H9 (cell line): ENCODE data around the gene MORN1. TPM values are rescaled to one million over a fixed set of nuclear protein-coding genes. Genes with fewer than 3 reads are reported as not detected.

Experiments
- DNase-seq: peaks from one replicate; pipeline ENCODE4 v3.0.0-alpha.2; 2017
- H2AFZ ChIP-seq: one replicate; pipeline ENCODE4 v1.6.1; 2013; ENCODE audit warnings: mild to moderate bottlenecking, low read length, control low read depth, moderate library complexity
- H2AK5ac ChIP-seq: 2 replicates; pipeline ENCODE4 v1.6.1; 2013; ENCODE audit warnings: low read length, control low read depth, mixed read lengths; ENCODE audit not compliant: insufficient read length
- H2BK120ac ChIP-seq: one replicate; pipeline ENCODE4 v1.6.1; 2013; ENCODE audit warnings: low read depth, mild to moderate bottlenecking, low read length, control low read depth, inconsistent platforms; ENCODE audit not compliant: poor library complexity, severe bottlenecking
- H2BK12ac ChIP-seq: 2 replicates; pipeline ENCODE4 v1.6.1; 2013; ENCODE audit warnings: low read length, control low read depth, mixed read lengths, low read depth; ENCODE audit not compliant: insufficient read length
- H2BK15ac ChIP-seq: 2 replicates; pipeline ENCODE4 v1.6.1; 2013; ENCODE audit warnings: low read depth, low read length, control low read depth
- H2BK20ac ChIP-seq: one replicate; pipeline ENCODE4 v1.6.1; 2013; ENCODE audit warnings: low read depth, mild to moderate bottlenecking, low read length, control low read depth, inconsistent platforms; ENCODE audit not compliant: poor library complexity, severe bottlenecking
- H2BK5ac ChIP-seq: 2 replicates; pipeline ENCODE4 v1.6.1; 2013; ENCODE audit warnings: low read length, control low read depth, mixed read lengths; ENCODE audit not compliant: insufficient read length
- H3K14ac ChIP-seq: 2 replicates; pipeline ENCODE4 v1.6.1; 2013; ENCODE audit warnings: low read length, control low read depth; ENCODE audit not compliant: insufficient read depth
- H3K18ac ChIP-seq: 2 replicates; pipeline ENCODE4 v1.6.1; 2013; ENCODE audit warnings: low read depth, mild to moderate bottlenecking, mixed read lengths, low read length, control low read depth; ENCODE audit not compliant: insufficient read length
- H3K23ac ChIP-seq: 2 replicates; pipeline ENCODE4 v1.6.1; 2013; ENCODE audit warnings: low read length, control low read depth, mixed read lengths, low read depth; ENCODE audit not compliant: insufficient read length
- H3K23me2 ChIP-seq: 2 replicates; pipeline ENCODE4 v1.6.1; 2013; ENCODE audit warnings: low read depth, mild to moderate bottlenecking, mixed read lengths, low read length, control low read depth; ENCODE audit not compliant: insufficient read length, poor library complexity, severe bottlenecking
- H3K27ac ChIP-seq: 2 replicates; pipeline ENCODE4 v1.5.1; 2013; ENCODE audit warnings: low read length, control low read depth, mixed read lengths, low read depth; ENCODE audit not compliant: insufficient read length
- H3K27me3 ChIP-seq: 2 replicates; pipeline ENCODE4 v1.6.1; 2013; ENCODE audit warnings: low read length, control low read depth, inconsistent platforms; ENCODE audit not compliant: insufficient read depth
- H3K4ac ChIP-seq: 2 replicates; pipeline ENCODE4 v1.6.1; 2013; ENCODE audit warnings: low read depth, mild to moderate bottlenecking, control low read depth, inconsistent platforms, low read length, moderate library complexity
- H3K4me1 ChIP-seq: 2 replicates; pipeline ENCODE4 v1.6.1; 2013; ENCODE audit warnings: low read length, control low read depth, inconsistent platforms; ENCODE audit not compliant: insufficient read depth
- H3K4me2 ChIP-seq: 2 replicates; pipeline ENCODE4 v1.6.1; 2013; ENCODE audit warnings: low read length, control low read depth, mixed read lengths; ENCODE audit not compliant: insufficient read length, insufficient read depth
- H3K56ac ChIP-seq: 2 replicates; pipeline ENCODE4 v1.6.1; 2013; ENCODE audit warnings: low read depth, mild to moderate bottlenecking, mixed read lengths, low read length, control low read depth; ENCODE audit not compliant: insufficient read length
- H3K79me1 ChIP-seq: 2 replicates; pipeline ENCODE4 v1.6.1; 2013; ENCODE audit warnings: low read depth, mild to moderate bottlenecking, moderate library complexity, low read length, control low read depth, inconsistent platforms; ENCODE audit not compliant: insufficient read depth, poor library complexity, severe bottlenecking
- H3K79me2 ChIP-seq: 2 replicates; pipeline ENCODE4 v1.6.1; 2013; ENCODE audit warnings: low read length, control low read depth, inconsistent platforms; ENCODE audit not compliant: insufficient read depth
- H3K9ac ChIP-seq: 2 replicates; pipeline ENCODE4 v1.6.1; 2013; ENCODE audit warnings: low read length, control low read depth, mixed read lengths; ENCODE audit not compliant: insufficient read length; ENCODE audit errors: extremely low read depth
- H3K9me3 ChIP-seq: one replicate; pipeline ENCODE4 v1.6.1; 2013; ENCODE audit warnings: low read depth, low read length, inconsistent platforms; ENCODE audit not compliant: control insufficient read depth
- H3T11ph ChIP-seq: one replicate; pipeline ENCODE4 v1.6.1; 2013; ENCODE audit warnings: mild to moderate bottlenecking, low read length, control low read depth, inconsistent platforms
- H4K20me1 ChIP-seq: one replicate; pipeline ENCODE4 v1.6.1; 2013; ENCODE audit not compliant: control insufficient read depth, insufficient read length, insufficient read depth
- H4K5ac ChIP-seq: 2 replicates; pipeline ENCODE4 v1.6.1; 2013; ENCODE audit warnings: low read depth, mild to moderate bottlenecking, mixed read lengths, low read length, control low read depth; ENCODE audit not compliant: insufficient read length
- H4K8ac ChIP-seq: replicated peaks from 2 replicates; pipeline ENCODE4 v1.6.1; 2013; ENCODE audit warnings: low read length, control low read depth, mixed read lengths, low read depth; ENCODE audit not compliant: insufficient read length
- H4K91ac ChIP-seq: 2 replicates; pipeline ENCODE4 v1.6.1; 2013; ENCODE audit warnings: low read depth, mild to moderate bottlenecking, moderate library complexity, mixed read lengths, low read length, control low read depth; ENCODE audit not compliant: insufficient read length
- H3K27ac Mint-ChIP-seq, 3 experiments: 2 replicates in 2 of 3; 3 replicates in 1 of 3; pipeline ENCODE4 v1.8.0; 2020 to 2021; ENCODE audit warnings: mixed read lengths in 3 of 3, mild to moderate bottlenecking in 1 of 3, moderate library complexity in 1 of 3
- H3K27me3 Mint-ChIP-seq: 2 replicates; pipeline ENCODE4 v1.8.0; 2021; ENCODE audit warnings: low read depth, mild to moderate bottlenecking, moderate library complexity, mixed read lengths
- H3K36me3 Mint-ChIP-seq, 3 experiments: 2 replicates in 2 of 3; 3 replicates in 1 of 3; pipeline ENCODE4 v1.8.0; 2020 to 2021; ENCODE audit warnings: low read depth in 3 of 3, mixed read lengths in 3 of 3; ENCODE audit not compliant: insufficient read depth in 1 of 3
- H3K4me1 Mint-ChIP-seq, 2 experiments: 2 replicates each; pipeline ENCODE4 v1.8.0; 2020; ENCODE audit warnings: mixed read lengths in 2 of 2
- H3K4me3 Mint-ChIP-seq, 2 experiments: 2 replicates in 1 of 2; 3 replicates in 1 of 2; pipeline ENCODE4 v1.8.0; 2020 to 2021; ENCODE audit warnings: mild to moderate bottlenecking in 2 of 2, mixed read lengths in 2 of 2, moderate library complexity in 1 of 2
- H3K9me3 Mint-ChIP-seq, 2 experiments: 2 replicates in 1 of 2; 3 replicates in 1 of 2; pipeline ENCODE4 v1.8.0; 2020; ENCODE audit warnings: mild to moderate bottlenecking in 2 of 2, mixed read lengths in 2 of 2, moderate library complexity in 1 of 2
- WGBS: extraction: QIAGEN DNeasy Blood & Tissue Kit; methylation state at CpG from one replicate; pipeline ENCODE4 v1.1.7; 2013; ENCODE audit warnings: missing lambda C conversion rate, low lambda C conversion rate, mixed read lengths; ENCODE audit not compliant: insufficient read length; ENCODE audit errors: extremely low coverage; 5-methylcytosine and 5-hydroxymethylcytosine counted together
- total RNA-seq: library from RNA; stranded (reverse); gene quantifications from 2 replicates; pipeline ENCODE4 v1.2.1, GENCODE V29; 2021
- TF ChIP-seq, protein P1 (sequence below): fragments of 200-600 bp; sonication (generic); conservative IDR thresholded peaks from 3 replicates; pipeline ENCODE4 v1.8.0; 2021; ENCODE audit warnings: antibody characterized with exemption, mild to moderate bottlenecking

The MORN1 gene
- total RNA-seq, 1 experiment from 2014 or later = 12.7 TPM

DNA sequence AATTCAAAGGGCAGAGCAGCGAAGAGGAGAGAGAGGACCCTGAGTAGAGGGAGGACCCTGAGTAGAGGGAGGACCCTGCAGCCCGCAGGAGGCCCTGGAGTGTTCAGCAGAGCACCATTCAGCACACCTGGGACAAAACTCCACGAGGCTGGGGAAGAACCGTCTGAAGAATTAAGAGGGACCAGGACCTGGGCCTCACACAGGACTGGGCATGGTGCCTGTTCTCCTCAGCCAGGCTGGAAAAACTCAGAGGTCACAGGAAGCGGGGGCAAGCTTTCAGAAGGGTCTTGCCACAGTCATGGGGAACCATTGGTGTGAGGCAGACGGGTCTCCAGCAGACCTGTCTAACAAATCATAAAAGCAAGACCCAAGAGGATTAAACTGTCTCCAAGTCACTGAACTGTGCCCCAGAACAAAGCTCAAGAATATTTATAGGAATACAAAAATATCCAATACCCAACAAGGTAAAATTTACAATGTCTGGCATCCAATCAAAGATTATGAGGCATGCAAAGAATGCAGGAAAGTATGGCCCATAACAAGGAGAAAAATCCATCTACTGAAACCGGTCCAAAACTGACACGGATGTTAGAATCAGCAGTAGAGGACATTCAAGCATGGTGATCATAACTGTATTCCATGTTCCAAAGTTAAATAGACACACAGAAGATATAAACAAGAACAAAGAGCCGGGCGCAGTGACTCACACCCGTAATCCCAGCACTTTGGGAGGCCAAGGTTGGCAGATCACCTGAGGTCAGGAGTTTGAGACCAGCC, 30.6 kb downstream of the MORN1 start:
- H3K56ac ChIP-seq = no peak overlapping the region
- H3K27me3 Mint-ChIP-seq = peaks cover 4% of the 10 kb centered on the region
- no peak overlapping the region for H2AK5ac ChIP-seq
- DNase-seq = no peak
- no peak overlapping the region for H2BK120ac ChIP-seq
- H3K4me1 Mint-ChIP-seq = no peaks in the 10 kb centered on the region
- no peaks in the 10 kb centered on the region for H3K79me1 ChIP-seq
- no peaks in the 10 kb centered on the region for H3K27me3 ChIP-seq
- no peak overlapping the region for H4K8ac ChIP-seq
- no peak overlapping the region for H3K4me3 Mint-ChIP-seq
- H3K27ac ChIP-seq = no peak overlapping the region
- H2BK5ac ChIP-seq = no peak overlapping the region
- H3K14ac ChIP-seq = no peak overlapping the region
- WGBS = no CpG with 5 or more reads among the region's 11 CpGs
- no peak overlapping the region; a peak in 2 of 7 replicates for H3K27ac Mint-ChIP-seq
- no peaks in the 10 kb centered on the region for H3K79me2 ChIP-seq
- no peaks in the 10 kb centered on the region for H3K4me1 ChIP-seq
- H2AFZ ChIP-seq = no peak overlapping the region
- H3K23me2 ChIP-seq = no peaks in the 10 kb centered on the region
- no peak overlapping the region for H3K9ac ChIP-seq
- H2BK20ac ChIP-seq = no peak overlapping the region
- H4K20me1 ChIP-seq = no peaks in the 10 kb centered on the region
- H4K5ac ChIP-seq = no peak overlapping the region
- no peak overlapping the region for H2BK12ac ChIP-seq
- peaks cover 9 to 15% of the 10 kb centered on the region in 2 experiments for H3K9me3 Mint-ChIP-seq
- no peak overlapping the region for H2BK15ac ChIP-seq
- no peaks in the 10 kb centered on the region for H3K9me3 ChIP-seq
- peaks cover 4 to 7% (median 5%) of the 10 kb centered on the region in 3 experiments; a peak in 4 of 7 replicates for H3K36me3 Mint-ChIP-seq
- no peak overlapping the region for H3T11ph ChIP-seq
- no peak overlapping the region for H4K91ac ChIP-seq
- no peak overlapping the region for H3K4me2 ChIP-seq
- no peak overlapping the region for H3K18ac ChIP-seq
- no peak overlapping the region for H3K23ac ChIP-seq
- H3K4ac ChIP-seq = no peak overlapping the region
- TF ChIP-seq, protein P1, sequence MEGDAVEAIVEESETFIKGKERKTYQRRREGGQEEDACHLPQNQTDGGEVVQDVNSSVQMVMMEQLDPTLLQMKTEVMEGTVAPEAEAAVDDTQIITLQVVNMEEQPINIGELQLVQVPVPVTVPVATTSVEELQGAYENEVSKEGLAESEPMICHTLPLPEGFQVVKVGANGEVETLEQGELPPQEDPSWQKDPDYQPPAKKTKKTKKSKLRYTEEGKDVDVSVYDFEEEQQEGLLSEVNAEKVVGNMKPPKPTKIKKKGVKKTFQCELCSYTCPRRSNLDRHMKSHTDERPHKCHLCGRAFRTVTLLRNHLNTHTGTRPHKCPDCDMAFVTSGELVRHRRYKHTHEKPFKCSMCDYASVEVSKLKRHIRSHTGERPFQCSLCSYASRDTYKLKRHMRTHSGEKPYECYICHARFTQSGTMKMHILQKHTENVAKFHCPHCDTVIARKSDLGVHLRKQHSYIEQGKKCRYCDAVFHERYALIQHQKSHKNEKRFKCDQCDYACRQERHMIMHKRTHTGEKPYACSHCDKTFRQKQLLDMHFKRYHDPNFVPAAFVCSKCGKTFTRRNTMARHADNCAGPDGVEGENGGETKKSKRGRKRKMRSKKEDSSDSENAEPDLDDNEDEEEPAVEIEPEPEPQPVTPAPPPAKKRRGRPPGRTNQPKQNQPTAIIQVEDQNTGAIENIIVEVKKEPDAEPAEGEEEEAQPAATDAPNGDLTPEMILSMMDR = no peak
